Tibial nerve (tissue), 4 donors: Measurements from ENCODE around the gene TRIM59.

ENCODE experiments used
- EP300 ChIP-seq, 2 donors: sonication (generic); formaldehyde crosslinking; IDR thresholded peaks; one replicate each; pipeline ENCODE4 v1.6.1; 2017; ENCODE audit warnings: antibody characterized with exemption in 2 of 2, mild to moderate bottlenecking in 1 of 2
- TF ChIP-seq, protein P1 (sequence below), 5 experiments: fragments of 200-600 bp in 3 of 5; fragments of 450-650 bp in 2 of 5; sonication (generic) in 3 of 5; IDR thresholded peaks; one replicate each; pipeline ENCODE4 v1.5.1; 2016 to 2019; ENCODE audit warnings: antibody characterized with exemption in 5 of 5, mild to moderate bottlenecking in 3 of 5, moderate library complexity in 2 of 5

DNA sequence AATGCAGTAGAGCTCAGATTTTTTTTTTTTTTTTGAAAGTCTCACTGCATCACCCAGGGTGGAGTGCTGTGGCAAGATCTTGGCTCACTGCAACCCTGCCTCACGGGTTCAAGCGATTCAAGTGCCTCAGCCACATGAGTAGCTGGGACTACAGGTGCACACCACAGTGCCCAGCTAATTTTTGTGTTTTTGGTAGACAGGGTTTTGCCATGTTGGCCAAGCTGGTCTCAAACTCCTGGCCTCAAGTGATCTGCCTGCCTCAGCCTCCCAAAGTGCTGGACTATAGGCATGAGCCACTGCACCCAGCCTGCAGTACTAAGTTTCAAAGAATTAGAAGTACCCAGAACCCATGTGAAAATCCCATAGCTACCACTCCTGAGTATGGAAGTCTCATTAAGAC, 14.5 kb downstream of the TRIM59 start:
- TF ChIP-seq EP300 (IDR thresholded peaks at IDR 0.05), result no peak
- TF ChIP-seq, protein P1, sequence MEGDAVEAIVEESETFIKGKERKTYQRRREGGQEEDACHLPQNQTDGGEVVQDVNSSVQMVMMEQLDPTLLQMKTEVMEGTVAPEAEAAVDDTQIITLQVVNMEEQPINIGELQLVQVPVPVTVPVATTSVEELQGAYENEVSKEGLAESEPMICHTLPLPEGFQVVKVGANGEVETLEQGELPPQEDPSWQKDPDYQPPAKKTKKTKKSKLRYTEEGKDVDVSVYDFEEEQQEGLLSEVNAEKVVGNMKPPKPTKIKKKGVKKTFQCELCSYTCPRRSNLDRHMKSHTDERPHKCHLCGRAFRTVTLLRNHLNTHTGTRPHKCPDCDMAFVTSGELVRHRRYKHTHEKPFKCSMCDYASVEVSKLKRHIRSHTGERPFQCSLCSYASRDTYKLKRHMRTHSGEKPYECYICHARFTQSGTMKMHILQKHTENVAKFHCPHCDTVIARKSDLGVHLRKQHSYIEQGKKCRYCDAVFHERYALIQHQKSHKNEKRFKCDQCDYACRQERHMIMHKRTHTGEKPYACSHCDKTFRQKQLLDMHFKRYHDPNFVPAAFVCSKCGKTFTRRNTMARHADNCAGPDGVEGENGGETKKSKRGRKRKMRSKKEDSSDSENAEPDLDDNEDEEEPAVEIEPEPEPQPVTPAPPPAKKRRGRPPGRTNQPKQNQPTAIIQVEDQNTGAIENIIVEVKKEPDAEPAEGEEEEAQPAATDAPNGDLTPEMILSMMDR (IDR thresholded peaks at IDR 0.05), result no peak
